Neutrophil (primary cell): ENCODE measurements around the gene SND1.
"Not testable (repeated sequence)": the region's sequence is repeated elsewhere in the genome, so short reads cannot be mapped to it uniquely, and the experiment has no call there.

Experiments
- H3K27ac ChIP-seq: fragments of 200-600 bp; sonication (generic); 2 replicates; pipeline ENCODE4 v1.5.1; 2016; ENCODE audit warnings: mild to moderate bottlenecking, moderate library complexity
- H3K27me3 ChIP-seq: fragments of 200-600 bp; sonication (generic); 2 replicates; pipeline ENCODE4 v1.6.0; 2016; ENCODE audit warnings: mild to moderate bottlenecking
- H3K36me3 ChIP-seq: fragments of 200-600 bp; sonication (generic); 2 replicates; pipeline ENCODE4 v1.5.1; 2017
- H3K4me1 ChIP-seq, 2 experiments: fragments of 200-600 bp in 1 of 2; sonication (generic) in 1 of 2; 1 replicate in 1 of 2; 2 replicates in 1 of 2; pipeline versions ENCODE4 v1.5.1 to v1.6.1; 2013 to 2016; ENCODE audit warnings: low read depth in 1 of 2, low read length in 1 of 2, mild to moderate bottlenecking in 1 of 2, moderate library complexity in 1 of 2; ENCODE audit not compliant: control insufficient read depth in 1 of 2, insufficient read depth in 1 of 2
- H3K4me3 ChIP-seq, 2 experiments: fragments of 200-600 bp in 1 of 2; sonication (generic) in 1 of 2; 1 replicate in 1 of 2; 2 replicates in 1 of 2; pipeline ENCODE4 v1.5.1; 2013 to 2016; ENCODE audit warnings: low read depth in 1 of 2, low read length in 1 of 2, mild to moderate bottlenecking in 1 of 2, moderate library complexity in 1 of 2
- H3K9me3 ChIP-seq: fragments of 200-600 bp; sonication (generic); 2 replicates; pipeline ENCODE4 v1.5.1; 2016
- CTCF ChIP-seq: fragments of 200-600 bp; sonication (generic); IDR thresholded peaks from 2 replicates; pipeline ENCODE4 v1.5.1; 2016; ENCODE audit warnings: antibody characterized with exemption

SND1 gene

GRCh38 chr7:127673902-127674301, 21.9 kb downstream of the SND1 start:
- Histone ChIP-seq H3K9me3 (no peaks in the 10 kb centered on the region), H3K4me1 (no peaks in the 10 kb centered on the region), H3K27ac (no peak overlapping the region), H3K4me3 (no peak overlapping the region), H3K27me3 (no peaks in the 10 kb centered on the region), H3K36me3 (no peaks in the 10 kb centered on the region)
- no peak for TF ChIP-seq CTCF

GRCh38 chr7:127674361-127674760, 22.4 kb downstream of the SND1 start:
- no peak for TF ChIP-seq CTCF
- H3K4me1 ChIP-seq = no peaks in the 10 kb centered on the region
- H3K4me3 ChIP-seq = no peak overlapping the region
- no peak overlapping the region for H3K27ac ChIP-seq
- H3K9me3 ChIP-seq = no peaks in the 10 kb centered on the region
- H3K27me3 ChIP-seq = no peaks in the 10 kb centered on the region
- H3K36me3 ChIP-seq = no peaks in the 10 kb centered on the region

GRCh38 chr7:127674923-127675322, 22.9 kb downstream of the SND1 start:
- not testable (repeated sequence) for H3K27me3 ChIP-seq, H3K27ac ChIP-seq, H3K4me1 ChIP-seq, H3K4me3 ChIP-seq, H3K36me3 ChIP-seq, H3K9me3 ChIP-seq

- Histone ChIP-seq H3K9me3 (no peaks in the 10 kb centered on the region), H3K27ac (no peak overlapping the region)
- no peak for TF ChIP-seq CTCF
Measured at GRCh38 chr7:127675721-127676120, 23.7 kb downstream of the SND1 start.

GRCh38 chr7:127677433-127678230, 25.6 kb downstream of the SND1 start:
- no peak overlapping the region for H3K27ac ChIP-seq
- TF ChIP-seq CTCF = no peak
- H3K4me1 ChIP-seq = no peaks in the 10 kb centered on the region
- no peaks in the 10 kb centered on the region for H3K36me3 ChIP-seq
- H3K4me3 ChIP-seq = no peak overlapping the region
- no peaks in the 10 kb centered on the region for H3K9me3 ChIP-seq
- H3K27me3 ChIP-seq = no peaks in the 10 kb centered on the region

More at GRCh38 chr7:127675721-127676120, 23.7 kb downstream of the SND1 start:
- no peaks in the 10 kb centered on the region for H3K4me1 ChIP-seq
- H3K4me3 ChIP-seq = no peak overlapping the region
- H3K36me3 ChIP-seq = no peaks in the 10 kb centered on the region
- H3K27me3 ChIP-seq = no peaks in the 10 kb centered on the region

GRCh38 chr7:127678337-127678736, 26.3 kb downstream of the SND1 start:
- Histone ChIP-seq H3K4me3 (no peak overlapping the region), H3K4me1 (no peaks in the 10 kb centered on the region), H3K27me3 (no peaks in the 10 kb centered on the region), H3K27ac (no peak overlapping the region), H3K36me3 (no peaks in the 10 kb centered on the region), H3K9me3 (no peaks in the 10 kb centered on the region)
- no peak for TF ChIP-seq CTCF
